SK-N-SH treated with all-trans-retinoic acid at 6 μM for 48 hours (cell line): ENCODE data around the gene TSPAN18.

Experiments used
- ATAC-seq: fragments of 200-7000 bp; cut with Tn5 transposase; 3 replicates; pipeline ENCODE4 v1.9.1; 2020; ENCODE audit warnings: mild to moderate bottlenecking, moderate library complexity
- ARNTL ChIP-seq: fragments of 450-650 bp; formaldehyde crosslinking; IDR thresholded peaks from 2 replicates; pipeline ENCODE4 v1.5.0; 2020; ENCODE audit warnings: low read depth, mild to moderate bottlenecking, moderate library complexity, borderline replicate concordance
- CSDC2 ChIP-seq: fragments of 250-450 bp; sonication (Bioruptor Pico); IDR thresholded peaks from 2 replicates; pipeline ENCODE4 v1.5.0; 2020; ENCODE audit warnings: mild to moderate bottlenecking, moderate library complexity
- ESRRG ChIP-seq: fragments of 250-450 bp; sonication (Bioruptor Pico); IDR thresholded peaks from 2 replicates; pipeline ENCODE4 v1.6.1; 2021; ENCODE audit warnings: mild to moderate bottlenecking
- ISL1 ChIP-seq: fragments of 250-450 bp; sonication (Bioruptor Pico); IDR thresholded peaks from 2 replicates; pipeline ENCODE4 v2.1.2; 2022; ENCODE audit warnings: mild to moderate bottlenecking, moderate library complexity
- OSR1 ChIP-seq: fragments of 250-450 bp; sonication (Bioruptor Pico); IDR thresholded peaks from 2 replicates; pipeline ENCODE4 v1.8.0; 2022; ENCODE audit warnings: moderate library complexity, mild to moderate bottlenecking, inconsistent platforms
- PPARA ChIP-seq: fragments of 250-450 bp; sonication (Bioruptor Pico); IDR thresholded peaks from 2 replicates; pipeline ENCODE4 v1.5.0; 2020; ENCODE audit warnings: mild to moderate bottlenecking, borderline replicate concordance
- RARB ChIP-seq: fragments of 250-450 bp; sonication (Bioruptor Pico); IDR thresholded peaks from 2 replicates; pipeline ENCODE4 v1.8.0; 2021; ENCODE audit warnings: mild to moderate bottlenecking, moderate library complexity
- SNAI2 ChIP-seq: fragments of 250-450 bp; sonication (Bioruptor Pico); IDR thresholded peaks from 2 replicates; pipeline ENCODE4 v1.5.0; 2020; ENCODE audit warnings: mild to moderate bottlenecking, moderate library complexity
- TCF4 ChIP-seq: fragments of 250-450 bp; sonication (Bioruptor Pico); IDR thresholded peaks from 2 replicates; pipeline ENCODE4 v1.8.0; 2021; ENCODE audit warnings: mild to moderate bottlenecking, moderate library complexity, borderline replicate concordance
- TOX ChIP-seq: fragments of 250-450 bp; sonication (Bioruptor Pico); IDR thresholded peaks from 2 replicates; pipeline ENCODE4 v1.8.0; 2021; ENCODE audit warnings: mild to moderate bottlenecking, moderate library complexity, borderline replicate concordance
- ZC3H10 ChIP-seq: fragments of 250-450 bp; sonication (Bioruptor Pico); IDR thresholded peaks from 2 replicates; pipeline ENCODE4 v1.5.1; 2021; ENCODE audit warnings: mild to moderate bottlenecking, moderate library complexity
- ZFP3 ChIP-seq: fragments of 250-450 bp; sonication (Bioruptor Pico); IDR thresholded peaks from 2 replicates; pipeline ENCODE4 v1.5.0; 2020; ENCODE audit warnings: mild to moderate bottlenecking, moderate library complexity
- ZFP30 ChIP-seq: fragments of 450-650 bp; formaldehyde crosslinking; IDR thresholded peaks from 2 replicates; pipeline ENCODE4 v1.5.0; 2022; ENCODE audit warnings: mild to moderate bottlenecking, moderate library complexity
- ZNF565 ChIP-seq: fragments of 450-650 bp; formaldehyde crosslinking; conservative IDR thresholded peaks from 2 replicates; pipeline ENCODE4 v1.5.0; 2020; ENCODE audit warnings: low read depth, mild to moderate bottlenecking, moderate library complexity
- ZNF70 ChIP-seq: fragments of 450-650 bp; formaldehyde crosslinking; IDR thresholded peaks from 2 replicates; pipeline ENCODE4 v1.5.0; 2020; ENCODE audit warnings: mild to moderate bottlenecking, moderate library complexity
- TF ChIP-seq, protein P1 (sequence below): fragments of 250-450 bp; sonication (Bioruptor Pico); IDR thresholded peaks from 2 replicates; pipeline ENCODE4 v1.5.0; 2020; ENCODE audit warnings: mild to moderate bottlenecking, moderate library complexity
- TF ChIP-seq, protein P2 (sequence below): fragments of 250-450 bp; sonication (Bioruptor Pico); IDR thresholded peaks from 2 replicates; pipeline ENCODE4 v1.5.1; 2020; ENCODE audit warnings: low read depth, mild to moderate bottlenecking, moderate library complexity
- TF ChIP-seq, protein P3 (sequence below): fragments of 250-450 bp; sonication (Bioruptor Pico); IDR thresholded peaks from 2 replicates; pipeline ENCODE4 v1.8.0; 2020; ENCODE audit warnings: mild to moderate bottlenecking, moderate library complexity, borderline replicate concordance
- TF ChIP-seq, protein P4 (sequence below): fragments of 250-450 bp; sonication (Bioruptor Pico); IDR thresholded peaks from 2 replicates; pipeline ENCODE4 v1.5.1; 2021; ENCODE audit warnings: mild to moderate bottlenecking, moderate library complexity

Gene TSPAN18

DNA sequence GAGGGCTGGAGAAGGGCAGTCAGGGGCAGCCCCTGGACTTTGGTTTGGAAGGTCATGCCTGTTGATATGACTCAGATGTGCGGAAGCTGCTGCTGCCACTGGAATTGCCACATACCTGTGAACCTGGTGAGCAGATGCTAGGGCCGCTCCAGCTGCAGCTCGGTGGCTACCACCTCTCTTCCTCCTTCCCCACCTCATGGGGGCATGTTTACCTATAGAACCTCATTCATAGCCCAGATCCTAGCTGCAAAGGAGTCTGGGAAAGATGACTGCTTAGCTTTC lies 17.5 kb upstream of the TSPAN18 start:
- TF ChIP-seq SNAI2 (CRISPR knock-in tag) (no peak), ARNTL (CRISPR knock-in tag) (no peak), RARB (no peak), ZFP3 (CRISPR knock-in tag) (no peak), OSR1 (no peak), CSDC2 (CRISPR knock-in tag) (no peak), ZNF70 (CRISPR knock-in tag) (no peak), ZC3H10 (CRISPR knock-in tag) (no peak)
- TF ChIP-seq, protein P1, sequence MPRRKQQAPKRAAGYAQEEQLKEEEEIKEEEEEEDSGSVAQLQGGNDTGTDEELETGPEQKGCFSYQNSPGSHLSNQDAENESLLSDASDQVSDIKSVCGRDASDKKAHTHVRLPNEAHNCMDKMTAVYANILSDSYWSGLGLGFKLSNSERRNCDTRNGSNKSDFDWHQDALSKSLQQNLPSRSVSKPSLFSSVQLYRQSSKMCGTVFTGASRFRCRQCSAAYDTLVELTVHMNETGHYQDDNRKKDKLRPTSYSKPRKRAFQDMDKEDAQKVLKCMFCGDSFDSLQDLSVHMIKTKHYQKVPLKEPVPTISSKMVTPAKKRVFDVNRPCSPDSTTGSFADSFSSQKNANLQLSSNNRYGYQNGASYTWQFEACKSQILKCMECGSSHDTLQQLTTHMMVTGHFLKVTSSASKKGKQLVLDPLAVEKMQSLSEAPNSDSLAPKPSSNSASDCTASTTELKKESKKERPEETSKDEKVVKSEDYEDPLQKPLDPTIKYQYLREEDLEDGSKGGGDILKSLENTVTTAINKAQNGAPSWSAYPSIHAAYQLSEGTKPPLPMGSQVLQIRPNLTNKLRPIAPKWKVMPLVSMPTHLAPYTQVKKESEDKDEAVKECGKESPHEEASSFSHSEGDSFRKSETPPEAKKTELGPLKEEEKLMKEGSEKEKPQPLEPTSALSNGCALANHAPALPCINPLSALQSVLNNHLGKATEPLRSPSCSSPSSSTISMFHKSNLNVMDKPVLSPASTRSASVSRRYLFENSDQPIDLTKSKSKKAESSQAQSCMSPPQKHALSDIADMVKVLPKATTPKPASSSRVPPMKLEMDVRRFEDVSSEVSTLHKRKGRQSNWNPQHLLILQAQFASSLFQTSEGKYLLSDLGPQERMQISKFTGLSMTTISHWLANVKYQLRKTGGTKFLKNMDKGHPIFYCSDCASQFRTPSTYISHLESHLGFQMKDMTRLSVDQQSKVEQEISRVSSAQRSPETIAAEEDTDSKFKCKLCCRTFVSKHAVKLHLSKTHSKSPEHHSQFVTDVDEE (CRISPR knock-in tag), result no peak
- TF ChIP-seq, protein P2, sequence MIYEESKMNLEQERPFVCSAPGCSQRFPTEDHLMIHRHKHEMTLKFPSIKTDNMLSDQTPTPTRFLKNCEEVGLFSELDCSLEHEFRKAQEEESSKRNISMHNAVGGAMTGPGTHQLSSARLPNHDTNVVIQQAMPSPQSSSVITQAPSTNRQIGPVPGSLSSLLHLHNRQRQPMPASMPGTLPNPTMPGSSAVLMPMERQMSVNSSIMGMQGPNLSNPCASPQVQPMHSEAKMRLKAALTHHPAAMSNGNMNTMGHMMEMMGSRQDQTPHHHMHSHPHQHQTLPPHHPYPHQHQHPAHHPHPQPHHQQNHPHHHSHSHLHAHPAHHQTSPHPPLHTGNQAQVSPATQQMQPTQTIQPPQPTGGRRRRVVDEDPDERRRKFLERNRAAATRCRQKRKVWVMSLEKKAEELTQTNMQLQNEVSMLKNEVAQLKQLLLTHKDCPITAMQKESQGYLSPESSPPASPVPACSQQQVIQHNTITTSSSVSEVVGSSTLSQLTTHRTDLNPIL, result no peak
- TF ChIP-seq, protein P3, sequence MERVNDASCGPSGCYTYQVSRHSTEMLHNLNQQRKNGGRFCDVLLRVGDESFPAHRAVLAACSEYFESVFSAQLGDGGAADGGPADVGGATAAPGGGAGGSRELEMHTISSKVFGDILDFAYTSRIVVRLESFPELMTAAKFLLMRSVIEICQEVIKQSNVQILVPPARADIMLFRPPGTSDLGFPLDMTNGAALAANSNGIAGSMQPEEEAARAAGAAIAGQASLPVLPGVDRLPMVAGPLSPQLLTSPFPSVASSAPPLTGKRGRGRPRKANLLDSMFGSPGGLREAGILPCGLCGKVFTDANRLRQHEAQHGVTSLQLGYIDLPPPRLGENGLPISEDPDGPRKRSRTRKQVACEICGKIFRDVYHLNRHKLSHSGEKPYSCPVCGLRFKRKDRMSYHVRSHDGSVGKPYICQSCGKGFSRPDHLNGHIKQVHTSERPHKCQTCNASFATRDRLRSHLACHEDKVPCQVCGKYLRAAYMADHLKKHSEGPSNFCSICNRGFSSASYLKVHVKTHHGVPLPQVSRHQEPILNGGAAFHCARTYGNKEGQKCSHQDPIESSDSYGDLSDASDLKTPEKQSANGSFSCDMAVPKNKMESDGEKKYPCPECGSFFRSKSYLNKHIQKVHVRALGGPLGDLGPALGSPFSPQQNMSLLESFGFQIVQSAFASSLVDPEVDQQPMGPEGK (CRISPR knock-in tag), result no peak
- TF ChIP-seq, all 23 proteins: peak for 0
- no peak for ATAC-seq

DNA sequence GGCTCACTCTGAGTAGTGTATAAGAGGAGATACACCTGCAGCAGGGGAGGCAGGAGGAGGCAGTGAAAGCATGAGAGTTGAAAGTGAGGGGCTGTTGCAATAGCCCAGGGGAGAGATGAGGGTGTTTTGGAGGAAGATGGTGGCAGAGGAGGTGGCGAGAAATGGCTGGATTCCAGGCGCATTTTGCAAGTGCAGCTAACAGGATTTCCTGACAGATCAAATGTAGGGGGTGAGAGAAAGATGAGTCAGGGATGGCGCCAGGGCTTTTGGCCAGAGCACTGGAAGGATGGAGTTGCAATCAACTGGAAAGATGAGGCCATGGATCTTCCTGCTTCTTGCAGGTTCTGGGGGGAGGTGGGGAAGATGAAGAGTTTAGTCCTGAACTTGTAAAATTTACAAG lies 16.8 kb upstream of the TSPAN18 start:
- TF ChIP-seq, protein P1 (CRISPR knock-in tag), result no peak
- TF ChIP-seq ESRRG (CRISPR knock-in tag) (no peak), CSDC2 (CRISPR knock-in tag) (no peak), PPARA (no peak), TCF4 (CRISPR knock-in tag) (no peak), TOX (no peak), ISL1 (no peak), ZFP30 (CRISPR knock-in tag) (no peak), ZC3H10 (CRISPR knock-in tag) (no peak), ZNF565 (CRISPR knock-in tag) (no peak)
- TF ChIP-seq, protein P4, sequence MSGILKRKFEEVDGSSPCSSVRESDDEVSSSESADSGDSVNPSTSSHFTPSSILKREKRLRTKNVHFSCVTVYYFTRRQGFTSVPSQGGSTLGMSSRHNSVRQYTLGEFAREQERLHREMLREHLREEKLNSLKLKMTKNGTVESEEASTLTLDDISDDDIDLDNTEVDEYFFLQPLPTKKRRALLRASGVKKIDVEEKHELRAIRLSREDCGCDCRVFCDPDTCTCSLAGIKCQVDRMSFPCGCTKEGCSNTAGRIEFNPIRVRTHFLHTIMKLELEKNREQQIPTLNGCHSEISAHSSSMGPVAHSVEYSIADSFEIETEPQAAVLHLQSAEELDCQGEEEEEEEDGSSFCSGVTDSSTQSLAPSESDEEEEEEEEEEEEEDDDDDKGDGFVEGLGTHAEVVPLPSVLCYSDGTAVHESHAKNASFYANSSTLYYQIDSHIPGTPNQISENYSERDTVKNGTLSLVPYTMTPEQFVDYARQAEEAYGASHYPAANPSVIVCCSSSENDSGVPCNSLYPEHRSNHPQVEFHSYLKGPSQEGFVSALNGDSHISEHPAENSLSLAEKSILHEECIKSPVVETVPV, result no peak
- TF ChIP-seq, protein P3 (CRISPR knock-in tag), result no peak
- TF ChIP-seq, protein P2, result no peak
- ATAC-seq, result peak; percentile 28; the same call in 1 of the 3 replicates
